Effector memory CD8-positive, alpha-beta T cell (primary cell): ENCODE measurements around the gene KIF18B.

Experiments
- ATAC-seq: fragments of 150-1000 bp; cut with Tn5 transposase; replicated peaks from 2 replicates; pipeline ENCODE4 v1.10.0; 2021; ENCODE audit warnings: mild to moderate bottlenecking, moderate library complexity
- DNase-seq, 3 experiments: peaks; one replicate each; pipeline ENCODE4 v3.0.0; 2021
- H3K27ac Mint-ChIP-seq, 2 donors: one replicate each; pipeline ENCODE4 v1.8.0; 2022; ENCODE audit warnings: mild to moderate bottlenecking in 2 of 2, mixed read lengths in 2 of 2, moderate library complexity in 2 of 2
- H3K27me3 Mint-ChIP-seq, 2 donors: one replicate each; pipeline ENCODE4 v1.8.0; 2022; ENCODE audit warnings: mixed read lengths in 2 of 2
- H3K36me3 Mint-ChIP-seq: one replicate; pipeline ENCODE4 v1.8.0; 2022; ENCODE audit warnings: mild to moderate bottlenecking, moderate library complexity, mixed read lengths; ENCODE audit not compliant: insufficient read depth
- H3K4me1 Mint-ChIP-seq, 2 donors: one replicate each; pipeline ENCODE4 v1.8.0; 2022; ENCODE audit warnings: low read depth in 2 of 2, mixed read lengths in 2 of 2
- H3K4me3 Mint-ChIP-seq, 2 donors: one replicate each; pipeline ENCODE4 v1.8.0; 2022; ENCODE audit warnings: mild to moderate bottlenecking in 2 of 2, mixed read lengths in 2 of 2, moderate library complexity in 2 of 2
- H3K9me3 Mint-ChIP-seq, 2 donors: one replicate each; pipeline ENCODE4 v1.8.0; 2022; ENCODE audit warnings: mixed read lengths in 2 of 2

Gene KIF18B

DNA sequence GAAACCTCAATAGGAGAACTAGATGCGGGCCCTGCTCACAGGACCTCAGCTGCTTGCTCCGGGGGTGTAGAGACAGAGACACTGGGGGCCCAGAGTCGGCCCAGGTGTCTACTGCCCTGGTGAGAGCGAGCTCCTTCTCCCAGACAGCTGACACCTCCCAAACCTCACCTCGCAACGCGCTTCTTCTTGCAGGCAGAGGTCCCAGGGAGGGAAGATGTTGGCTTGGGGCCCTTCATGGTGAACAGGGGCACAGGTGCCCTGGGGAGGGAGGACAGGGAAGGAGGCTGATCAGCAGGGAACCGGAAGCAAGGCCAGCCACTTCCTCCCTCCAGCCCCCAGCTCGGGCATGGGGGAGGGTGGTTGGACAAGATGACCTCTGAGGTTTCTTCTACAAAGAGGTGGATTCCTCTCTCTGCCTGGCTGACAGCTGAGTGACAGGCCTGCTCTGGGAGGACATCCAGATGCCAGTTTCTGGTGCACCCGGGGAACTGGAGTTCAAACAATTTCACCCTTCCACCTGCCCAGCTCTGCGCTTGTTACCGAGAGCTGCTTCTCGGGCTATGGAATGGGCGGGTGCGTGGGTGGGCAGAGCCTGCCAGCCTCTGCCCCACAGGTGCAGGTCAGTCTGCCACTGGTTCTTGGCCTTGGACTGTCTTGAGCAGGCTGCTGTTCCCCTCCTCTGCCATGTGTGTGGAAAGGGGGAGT is 20.6 kb downstream of the KIF18B start:
- Mint-ChIP-seq H3K4me1 (no peaks in the 10 kb centered on the region), H3K36me3 (peaks cover 6% of the 10 kb centered on the region), H3K4me3 (no peak overlapping the region), H3K27me3 (peaks cover 0 to 12% of the 10 kb centered on the region in 2 donors), H3K27ac (peak overlapping the region in 1 of 2 donors; percentile 67), H3K9me3 (no peaks in the 10 kb centered on the region)
- no peak for ATAC-seq
- DNase-seq, result no peak

DNA sequence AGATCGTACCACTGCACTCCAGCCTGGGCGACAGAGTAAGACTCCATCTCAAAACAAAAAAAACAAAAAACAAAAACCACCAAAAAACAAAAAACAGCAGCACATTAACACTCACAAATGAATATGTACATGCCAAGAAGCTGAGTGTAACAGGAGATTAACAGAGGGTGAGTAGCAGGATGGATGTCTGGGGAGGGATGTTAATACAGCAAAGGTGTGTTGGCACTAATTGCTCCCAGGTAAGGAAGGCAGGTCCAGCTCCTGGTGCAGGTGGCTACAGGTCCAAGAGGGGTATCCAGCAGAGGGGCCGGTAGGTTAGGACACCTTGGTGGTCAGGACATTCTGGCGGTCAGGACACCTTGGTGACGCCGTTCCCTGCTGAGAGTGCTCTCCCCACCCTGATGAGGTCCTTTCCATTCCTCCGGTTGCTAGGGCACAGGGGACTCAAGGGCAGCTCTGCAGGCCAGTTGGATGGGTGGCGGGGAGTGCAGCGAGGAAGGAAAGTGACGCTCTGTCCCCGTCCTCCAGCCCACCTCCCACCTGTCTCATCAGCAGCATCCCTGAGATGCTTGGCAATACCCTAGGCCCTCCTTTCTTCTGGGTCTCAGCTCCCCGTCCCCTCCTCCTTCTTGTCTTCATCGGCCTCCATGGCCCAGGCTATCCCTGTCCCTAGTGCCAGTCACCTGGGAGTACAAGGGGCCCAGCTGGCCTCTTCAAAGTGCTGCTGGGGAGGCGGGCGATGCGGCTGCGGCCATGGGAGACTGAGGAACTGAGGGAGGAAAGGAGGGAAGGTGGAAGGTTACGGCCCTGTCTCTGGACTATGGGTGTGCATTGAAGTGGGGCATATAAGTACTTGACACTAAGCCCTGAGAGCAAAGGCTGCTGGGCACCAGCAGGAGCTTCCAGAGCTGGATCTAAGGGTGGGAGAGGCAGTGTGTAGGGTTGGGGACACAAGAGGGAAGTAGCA is 21.6 kb downstream of the KIF18B start:
- peak overlapping the region in 1 of 2 donors; percentile 67 for H3K27ac Mint-ChIP-seq

DNA sequence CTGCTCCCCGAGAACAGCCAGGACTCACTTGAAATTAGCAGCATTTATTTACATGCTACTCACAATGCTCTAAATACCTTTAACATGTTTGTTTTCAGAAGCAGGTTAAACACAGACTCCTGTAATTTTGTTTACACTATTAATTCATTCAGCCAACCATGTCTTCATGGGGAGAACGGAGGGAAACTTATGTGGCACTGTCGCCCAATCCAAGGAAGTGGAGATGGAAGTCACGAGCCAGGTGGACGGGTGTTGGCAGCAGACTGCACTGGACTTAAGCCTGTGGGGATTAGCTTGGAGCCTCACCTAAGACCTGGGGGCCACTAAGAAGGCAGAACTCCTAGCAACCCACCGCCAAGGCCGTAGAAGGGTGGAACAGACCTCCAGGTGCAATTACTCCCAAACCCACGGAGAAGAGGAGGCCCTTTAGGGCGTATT is 23.4 kb downstream of the KIF18B start:
- H3K36me3 Mint-ChIP-seq, result peaks cover 2% of the 10 kb centered on the region
- H3K4me1 Mint-ChIP-seq, result no peaks in the 10 kb centered on the region
- peaks cover 10 to 33% of the 10 kb centered on the region in 2 donors for H3K27me3 Mint-ChIP-seq
- H3K9me3 Mint-ChIP-seq, result no peaks in the 10 kb centered on the region
- DNase-seq (no peak), ATAC-seq (no peak)
- H3K27ac Mint-ChIP-seq, result no peak overlapping the region
- no peak overlapping the region for H3K4me3 Mint-ChIP-seq

More for the DNA sequence above, 21.6 kb downstream of the KIF18B start:
- Mint-ChIP-seq H3K9me3 (no peaks in the 10 kb centered on the region), H3K27me3 (peaks cover 7 to 22% of the 10 kb centered on the region in 2 donors), H3K36me3 (peaks cover 6% of the 10 kb centered on the region), H3K4me3 (no peak overlapping the region), H3K4me1 (no peaks in the 10 kb centered on the region)
- DNase-seq, result no peak
- no peak for ATAC-seq

DNA sequence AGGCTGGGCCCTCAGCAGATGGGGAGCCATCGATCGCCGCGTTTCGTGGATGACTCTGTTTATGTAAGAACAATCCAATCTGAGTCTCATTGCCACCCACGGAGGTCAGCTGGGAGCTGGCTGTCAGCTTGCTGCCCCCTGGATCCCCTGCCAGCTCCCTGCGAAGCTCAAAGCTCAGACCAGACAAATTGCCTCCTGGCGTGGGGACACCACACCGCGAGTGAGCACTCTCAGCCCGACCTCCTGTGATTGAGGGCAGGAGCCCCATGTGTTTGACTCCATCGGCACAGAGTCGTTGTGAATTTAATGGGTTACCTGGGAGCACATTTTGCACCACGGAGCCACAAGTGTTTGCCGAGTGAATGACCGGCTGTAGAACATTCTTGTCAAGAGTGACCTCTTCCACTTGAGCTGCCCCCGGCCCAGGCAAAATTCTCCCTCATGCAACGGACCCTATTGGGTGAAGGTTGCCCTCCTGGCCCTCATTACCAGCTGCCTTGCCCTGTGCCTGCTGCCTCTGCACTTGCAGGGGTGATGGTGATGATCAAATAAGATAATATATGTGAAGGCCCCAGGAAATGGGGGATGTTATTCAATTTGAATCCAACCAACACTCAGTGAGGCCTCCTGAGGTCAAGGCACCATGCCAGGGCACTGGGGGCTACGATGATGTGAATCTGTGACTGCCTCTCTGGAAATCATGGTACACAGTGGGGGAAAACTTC is 24.7 kb downstream of the KIF18B start:
- Mint-ChIP-seq H3K27ac (no peak overlapping the region), H3K27me3 (peaks cover 10 to 33% of the 10 kb centered on the region in 2 donors), H3K9me3 (no peaks in the 10 kb centered on the region), H3K4me3 (no peak overlapping the region), H3K4me1 (no peaks in the 10 kb centered on the region), H3K36me3 (no peaks in the 10 kb centered on the region)
- DNase-seq (no peak), ATAC-seq (no peak)

DNA sequence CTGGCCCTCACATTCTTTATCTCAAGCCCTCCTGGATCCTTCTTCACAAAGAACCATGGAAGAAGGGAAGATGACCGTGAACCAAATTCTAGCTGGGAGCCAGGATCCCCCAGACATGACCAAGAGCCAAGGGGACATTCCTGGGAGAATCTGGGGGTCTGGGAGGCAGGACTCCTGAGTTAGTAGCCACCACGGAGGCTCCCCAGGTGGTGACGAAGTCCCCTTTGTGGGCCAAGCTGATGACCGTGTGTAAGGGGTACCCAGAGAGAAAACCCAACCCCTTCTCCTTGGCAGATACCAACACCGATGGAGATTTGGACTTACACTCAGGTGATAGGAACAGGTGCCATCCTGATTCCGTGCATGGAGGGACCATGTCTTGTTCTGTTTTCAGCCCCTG is 25.4 kb downstream of the KIF18B start:
- Mint-ChIP-seq H3K27ac (peak overlapping the region in 1 of 2 donors; percentile 59), H3K27me3 (peaks cover 10 to 39% of the 10 kb centered on the region in 2 donors), H3K4me1 (no peaks in the 10 kb centered on the region), H3K4me3 (no peak overlapping the region), H3K9me3 (no peaks in the 10 kb centered on the region), H3K36me3 (no peaks in the 10 kb centered on the region)
- ATAC-seq (no peak), DNase-seq (no peak)

DNA sequence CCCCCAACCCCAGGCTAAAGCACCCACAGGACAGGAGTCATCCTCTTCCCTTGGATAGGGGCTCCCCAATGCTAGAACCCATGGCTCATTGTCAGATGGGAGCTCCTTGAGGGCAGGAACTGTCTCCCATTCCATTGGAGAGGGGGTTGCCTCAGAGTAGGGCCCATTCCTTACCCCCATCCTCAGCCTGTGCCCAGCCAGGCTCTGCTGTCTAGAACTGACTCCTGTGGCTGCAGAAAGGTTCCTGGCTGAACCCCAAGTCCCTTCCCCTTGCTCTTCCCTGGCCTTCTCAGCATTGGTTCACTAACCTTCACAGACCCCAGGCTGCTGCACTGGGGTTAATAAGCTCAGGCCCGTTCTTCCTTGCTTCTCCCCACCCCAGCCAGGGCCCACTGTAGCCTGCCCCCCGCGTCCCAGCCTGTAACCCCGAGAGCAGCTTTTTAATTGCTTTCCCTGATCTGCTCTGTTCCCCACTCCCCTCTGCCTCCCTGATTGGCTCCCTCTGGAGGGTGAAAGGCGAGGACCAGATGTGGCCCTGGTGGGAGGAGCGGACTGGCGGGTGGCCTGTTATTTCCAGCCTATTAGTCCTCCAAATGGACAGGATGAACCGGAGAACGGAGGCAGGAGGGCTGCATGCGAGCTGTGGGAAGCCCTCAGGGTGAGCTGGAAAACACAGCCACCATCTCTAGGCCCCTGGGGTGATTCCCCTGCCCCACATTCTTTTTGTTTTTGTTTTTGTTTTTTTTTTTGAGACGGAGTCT is 26.3 kb downstream of the KIF18B start:
- Mint-ChIP-seq H3K4me3 (no peak overlapping the region), H3K4me1 (no peaks in the 10 kb centered on the region), H3K9me3 (no peaks in the 10 kb centered on the region), H3K27me3 (peaks cover 10 to 47% of the 10 kb centered on the region in 2 donors), H3K27ac (peak overlapping the region; percentile 54 to 59), H3K36me3 (no peaks in the 10 kb centered on the region)
- DNase-seq (no peak), ATAC-seq (no peak)

DNA sequence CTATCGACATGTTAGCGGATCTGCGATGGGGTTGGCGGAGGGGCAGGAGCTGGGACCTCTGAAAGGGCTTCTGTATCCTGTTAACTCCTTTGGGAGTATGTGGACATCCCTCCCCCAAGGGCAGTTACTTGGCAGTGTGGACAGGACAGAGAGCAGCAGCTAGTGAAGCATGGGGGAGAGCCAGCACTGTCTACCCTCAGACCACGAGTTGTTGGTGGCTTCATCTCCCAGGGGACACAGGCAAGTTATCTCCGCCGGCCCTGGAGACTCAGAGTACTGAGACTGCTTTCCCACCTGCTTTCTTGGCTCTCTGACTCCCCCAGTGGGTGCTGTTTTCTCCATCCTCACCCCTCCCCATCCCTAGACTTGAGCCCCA is 27.0 kb downstream of the KIF18B start:
- Mint-ChIP-seq H3K27me3 (peaks cover 10 to 55% of the 10 kb centered on the region in 2 donors), H3K4me3 (no peak overlapping the region), H3K36me3 (no peaks in the 10 kb centered on the region), H3K27ac (peak overlapping the region in 1 of 2 donors; percentile 54), H3K4me1 (no peaks in the 10 kb centered on the region), H3K9me3 (no peaks in the 10 kb centered on the region)
- no peak for DNase-seq
- no peak for ATAC-seq

DNA sequence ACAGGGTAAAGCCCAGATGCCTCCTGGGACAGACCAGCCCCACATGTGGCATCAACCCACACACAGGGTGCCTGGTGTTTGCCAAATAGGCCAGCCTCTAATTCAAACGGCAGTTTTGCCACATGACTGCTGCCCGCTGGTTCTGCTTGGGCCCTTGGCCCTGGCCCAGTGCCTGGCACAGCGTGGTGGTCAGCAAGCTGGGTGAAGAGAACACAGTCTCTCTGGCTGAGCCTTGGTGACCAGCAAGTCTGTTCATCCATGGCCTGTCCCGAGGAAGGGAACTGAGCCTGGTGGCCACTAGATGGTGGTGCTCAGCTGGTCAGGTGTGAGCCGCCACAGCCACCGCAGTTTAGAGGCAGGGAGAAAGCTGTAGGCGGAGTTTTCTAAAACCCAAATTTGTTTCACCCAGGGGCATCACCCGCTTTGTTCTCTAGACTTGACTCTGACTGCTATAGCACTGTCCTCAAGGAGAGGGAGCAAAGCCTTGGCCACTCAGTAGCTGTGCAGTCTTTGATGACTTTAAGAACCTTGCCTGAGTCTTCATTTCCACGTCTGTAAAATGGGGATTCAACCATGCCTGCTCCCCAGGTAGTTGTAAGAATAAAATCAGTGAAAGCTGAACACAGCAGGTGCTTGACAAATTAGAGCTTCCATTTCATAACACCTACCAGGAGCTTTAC is 27.5 kb downstream of the KIF18B start:
- H3K27me3 Mint-ChIP-seq, result peaks cover 11 to 60% of the 10 kb centered on the region in 2 donors

DNA sequence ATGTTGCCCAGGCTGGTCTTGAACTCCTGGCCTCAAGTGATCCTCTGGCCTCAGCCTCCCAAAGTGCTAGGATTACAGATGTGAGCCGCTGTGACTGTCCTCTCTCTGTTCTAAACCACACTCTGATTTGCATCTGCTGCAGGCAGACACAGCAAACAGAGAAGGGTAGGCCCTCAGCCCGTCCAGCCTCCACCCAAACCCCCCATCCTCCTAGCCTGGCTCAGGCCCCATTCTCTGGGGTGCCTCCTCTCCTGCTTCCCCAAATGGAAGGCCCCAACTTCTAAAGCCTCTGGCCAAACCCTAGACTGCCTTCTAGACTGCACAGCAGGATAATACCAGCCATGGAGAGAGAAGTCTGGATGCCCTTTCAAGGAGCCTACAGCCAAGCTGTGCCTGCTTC is 28.2 kb downstream of the KIF18B start:
- Mint-ChIP-seq H3K9me3 (no peaks in the 10 kb centered on the region), H3K4me3 (no peak overlapping the region), H3K4me1 (no peaks in the 10 kb centered on the region), H3K27ac (peak overlapping the region in 1 of 2 donors; percentile 28), H3K27me3 (peaks cover 17 to 66% of the 10 kb centered on the region in 2 donors), H3K36me3 (no peaks in the 10 kb centered on the region)
- DNase-seq, result no peak
- ATAC-seq, result no peak

More for the DNA sequence above, 27.5 kb downstream of the KIF18B start:
- Mint-ChIP-seq H3K27ac (no peak overlapping the region), H3K36me3 (no peaks in the 10 kb centered on the region), H3K4me1 (no peaks in the 10 kb centered on the region), H3K9me3 (no peaks in the 10 kb centered on the region), H3K4me3 (no peak overlapping the region)
- DNase-seq (peak; percentile 24 to 34 (median 29)), ATAC-seq (peak; percentile 76)

DNA sequence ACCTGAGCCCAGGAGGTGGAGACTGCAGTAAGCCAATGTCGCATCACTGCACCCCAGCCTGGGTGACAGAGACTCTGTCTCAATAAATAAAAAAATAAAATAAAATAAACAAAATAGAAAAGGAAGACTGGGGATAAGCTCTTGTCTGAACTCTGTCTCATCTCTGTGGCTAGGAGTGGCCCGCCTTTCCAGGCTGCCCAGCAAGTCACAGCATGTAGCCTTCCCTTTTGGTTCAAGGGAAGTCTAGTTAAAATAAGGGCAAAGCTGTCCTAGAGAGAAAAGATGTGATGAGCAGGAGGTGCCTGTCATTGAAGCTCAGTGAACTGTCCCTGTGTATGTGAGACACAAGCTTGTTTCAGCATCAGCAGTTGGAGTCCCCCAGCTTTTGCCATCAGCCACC is 29.6 kb downstream of the KIF18B start:
- Mint-ChIP-seq H3K27me3 (peaks cover 25 to 78% of the 10 kb centered on the region in 2 donors), H3K27ac (no peak overlapping the region)

DNA sequence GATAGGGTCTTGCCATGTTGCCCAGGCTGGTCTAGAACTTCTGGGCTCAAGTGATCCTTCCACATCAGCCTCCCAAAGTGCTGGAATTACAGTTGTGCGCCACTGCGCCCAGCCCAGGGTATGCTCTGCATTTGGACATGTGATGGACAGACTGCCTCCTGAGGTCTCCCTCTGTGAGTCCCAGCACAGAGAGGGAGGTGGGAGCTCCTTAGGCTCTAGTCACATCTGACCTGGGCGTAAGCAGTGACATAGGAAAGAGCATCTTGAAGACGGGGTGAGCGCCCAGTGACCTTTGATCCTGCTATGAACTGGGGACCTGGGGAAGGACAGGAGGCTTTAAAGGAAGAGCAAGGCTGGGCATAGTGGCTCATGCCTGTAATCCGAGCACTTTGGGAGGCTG is 30.1 kb downstream of the KIF18B start:
- no peaks in the 10 kb centered on the region for H3K9me3 Mint-ChIP-seq
- H3K4me1 Mint-ChIP-seq, result peaks cover 5% of the 10 kb centered on the region in 2 donors
- ATAC-seq (no peak), DNase-seq (no peak)
- H3K27ac Mint-ChIP-seq, result no peak overlapping the region
- no peaks in the 10 kb centered on the region for H3K36me3 Mint-ChIP-seq
- H3K4me3 Mint-ChIP-seq, result no peak overlapping the region
- peaks cover 28 to 78% of the 10 kb centered on the region in 2 donors for H3K27me3 Mint-ChIP-seq

More for the DNA sequence above, 29.6 kb downstream of the KIF18B start:
- ATAC-seq (no peak), DNase-seq (no peak)
- Mint-ChIP-seq H3K4me3 (no peak overlapping the region), H3K36me3 (no peaks in the 10 kb centered on the region), H3K9me3 (no peaks in the 10 kb centered on the region), H3K4me1 (peaks cover 5% of the 10 kb centered on the region in 2 donors)

DNA sequence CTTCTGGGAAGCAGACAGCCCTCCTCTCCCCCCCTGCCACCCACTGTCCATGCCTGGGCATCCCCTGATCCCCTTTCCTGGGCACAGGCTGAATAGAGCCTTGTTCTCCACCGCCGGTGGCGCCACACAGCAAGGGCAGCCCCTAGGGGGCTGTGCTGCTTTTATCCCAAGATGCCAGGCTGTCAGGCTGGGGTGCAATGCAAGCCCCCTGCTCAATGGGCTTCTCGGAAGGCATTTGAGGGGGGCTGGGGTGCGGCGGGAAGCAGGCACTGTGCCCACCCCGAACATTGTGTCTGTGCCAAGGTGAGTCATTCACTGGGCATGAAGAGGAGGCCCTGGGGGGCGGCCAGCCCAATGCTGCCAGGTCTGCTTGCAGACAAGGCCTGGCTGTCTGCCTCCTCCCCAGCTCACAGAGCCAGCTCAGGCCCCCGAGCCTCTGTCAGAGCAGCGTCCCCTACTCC is 30.8 kb downstream of the KIF18B start:
- ATAC-seq (no peak), DNase-seq (no peak)
- Mint-ChIP-seq H3K27me3 (peaks cover 30 to 78% of the 10 kb centered on the region in 2 donors), H3K36me3 (no peaks in the 10 kb centered on the region), H3K4me1 (peaks cover 5% of the 10 kb centered on the region in 2 donors), H3K9me3 (no peaks in the 10 kb centered on the region), H3K27ac (no peak overlapping the region), H3K4me3 (no peak overlapping the region)
